SU-DHL-6 (cell line): Measurements from ENCODE around the gene TMEM151B.

Source experiments
- H2AFZ ChIP-seq: fragments of 200-600 bp; sonication (generic); 2 replicates; pipeline ENCODE4 v1.6.1; 2014; ENCODE audit warnings: low read depth, mild to moderate bottlenecking, moderate library complexity, mixed read lengths, antibody characterized with exemption, low read length; ENCODE audit not compliant: severe bottlenecking
- H3F3A ChIP-seq: fragments of 200-600 bp; shearing (Covaris generic); 2 replicates; pipeline ENCODE4 v1.6.0; 2016; ENCODE audit warnings: antibody characterized with exemption, mild to moderate bottlenecking; ENCODE audit not compliant: insufficient read depth
- H3K27ac ChIP-seq: fragments of 200-600 bp; sonication (generic); 2 replicates; pipeline ENCODE4 v1.5.1; 2016; ENCODE audit warnings: low read depth, mild to moderate bottlenecking, low read length, moderate library complexity, mixed read lengths
- H3K27me3 ChIP-seq: fragments of 200-600 bp; sonication (generic), shearing (Covaris generic); 2 replicates; pipeline ENCODE4 v1.6.0; 2014; ENCODE audit warnings: mild to moderate bottlenecking, low read length
- H3K36me3 ChIP-seq: fragments of 200-600 bp; sonication (generic); 2 replicates; pipeline ENCODE4 v1.6.1; 2014; ENCODE audit warnings: mild to moderate bottlenecking, low read length, mixed read lengths
- H3K4me2 ChIP-seq: fragments of 300-600, 200-600 bp; shearing (Covaris generic), sonication (generic); 2 replicates; pipeline ENCODE4 v1.6.0; 2014; ENCODE audit warnings: low read length, low read depth, mild to moderate bottlenecking; ENCODE audit not compliant: poor library complexity, severe bottlenecking
- H3K4me3 ChIP-seq: fragments of 200-600 bp; sonication (generic); 2 replicates; pipeline ENCODE4 v1.5.1; 2014; ENCODE audit warnings: antibody characterized with exemption, low read length, mild to moderate bottlenecking, mixed read lengths; ENCODE audit not compliant: insufficient read depth, poor library complexity, severe bottlenecking
- H3K79me2 ChIP-seq: fragments of 200-600 bp; sonication (generic); 2 replicates; pipeline ENCODE4 v1.6.1; 2014; ENCODE audit warnings: mild to moderate bottlenecking, low read length, moderate library complexity; ENCODE audit not compliant: insufficient read depth
- H3K9ac ChIP-seq: fragments of 200-600 bp; sonication (generic); 2 replicates; pipeline ENCODE4 v1.7.0; 2014; ENCODE audit warnings: mild to moderate bottlenecking, low read length
- H3K9me2 ChIP-seq: fragments of 200-600 bp; sonication (generic); replicated peaks from 2 replicates; pipeline ENCODE4 v1.6.1; 2014; ENCODE audit warnings: low read length; ENCODE audit not compliant: insufficient read depth
- H3K9me3 ChIP-seq: fragments of 200-600 bp; sonication (generic); 2 replicates; pipeline ENCODE4 v1.6.1; 2014; ENCODE audit warnings: low read length, mixed read lengths; ENCODE audit not compliant: insufficient read depth
- H4K20me1 ChIP-seq: fragments of 200-600 bp; sonication (generic); 2 replicates; pipeline ENCODE4 v1.6.1; 2014; ENCODE audit warnings: low read depth, mild to moderate bottlenecking, antibody characterized with exemption, low read length, moderate library complexity, mixed read lengths
- CTCF ChIP-seq: fragments of 200-600 bp; sonication (generic); IDR thresholded peaks from one replicate; pipeline ENCODE4 v1.5.1; 2017; ENCODE audit warnings: antibody characterized with exemption, mild to moderate bottlenecking, low read length, moderate library complexity; ENCODE audit not compliant: insufficient read depth, poor library complexity, severe bottlenecking
- EZH2phosphoT487 ChIP-seq: fragments of 200-600 bp; sonication (generic), shearing (Covaris generic); conservative IDR thresholded peaks from 2 replicates; pipeline ENCODE4 v1.6.1; 2018; ENCODE audit warnings: mild to moderate bottlenecking, antibody characterized with exemption, low read length, moderate library complexity, mixed read lengths

The TMEM151B gene

GRCh38 chr6:44284867-44285266 is 14.6 kb downstream of the TMEM151B start:
- Histone ChIP-seq H4K20me1 (no peaks in the 10 kb centered on the region), H3K27ac (no peak overlapping the region), H3K36me3 (no peaks in the 10 kb centered on the region), H3F3A (no peaks in the 10 kb centered on the region), H3K9ac (no peak overlapping the region), H2AFZ (no peak overlapping the region), H3K27me3 (peaks cover 6% of the 10 kb centered on the region; the same call in 1 of the 2 replicates), H3K9me2 (no peaks in the 10 kb centered on the region), H3K79me2 (no peaks in the 10 kb centered on the region), H3K4me2 (no peak overlapping the region), H3K4me3 (no peak overlapping the region), H3K9me3 (no peaks in the 10 kb centered on the region)
- TF ChIP-seq CTCF (no peak), EZH2phosphoT487 (no peak)

GRCh38 chr6:44285552-44286284 is 15.5 kb downstream of the TMEM151B start:
- Histone ChIP-seq H3K79me2 (no peaks in the 10 kb centered on the region), H3K27ac (no peak overlapping the region), H3K4me3 (no peak overlapping the region), H3F3A (no peaks in the 10 kb centered on the region), H3K9me2 (no peaks in the 10 kb centered on the region), H3K4me2 (no peak overlapping the region), H4K20me1 (no peaks in the 10 kb centered on the region), H3K27me3 (peaks cover 6% of the 10 kb centered on the region; the same call in 1 of the 2 replicates), H2AFZ (no peak overlapping the region), H3K9ac (no peak overlapping the region), H3K36me3 (no peaks in the 10 kb centered on the region), H3K9me3 (no peaks in the 10 kb centered on the region)
- TF ChIP-seq CTCF (no peak), EZH2phosphoT487 (no peak)

- Histone ChIP-seq H3F3A (no peaks in the 10 kb centered on the region), H3K9me3 (no peaks in the 10 kb centered on the region), H3K9ac (no peak overlapping the region), H3K27me3 (peaks cover 6% of the 10 kb centered on the region; the same call in 1 of the 2 replicates), H3K9me2 (no peaks in the 10 kb centered on the region), H4K20me1 (no peaks in the 10 kb centered on the region), H3K4me3 (no peak overlapping the region), H2AFZ (no peak overlapping the region), H3K36me3 (no peaks in the 10 kb centered on the region), H3K27ac (no peak overlapping the region), H3K79me2 (no peaks in the 10 kb centered on the region), H3K4me2 (no peak overlapping the region)
- TF ChIP-seq CTCF (no peak), EZH2phosphoT487 (no peak)
Observed at GRCh38 chr6:44286285-44286565, 16.0 kb downstream of the TMEM151B start.
